Endothelial cell of umbilical vein (primary cell): ENCODE data around the gene PCNX1. TPM values are rescaled to one million over a fixed set of nuclear protein-coding genes. Genes with fewer than 3 reads are reported as not detected.

Experiments used
- BruUV-seq: library from RNA; stranded (reverse); fragments of 400-500 nt; replicated peaks from 2 replicates; lab custom pipeline; 2021; lab: Mats Ljungman, UMichigan
- CTCF ChIA-PET: fragments of 300-600, 350-600 bp; sonication (Branson Sonifier 250); formaldehyde crosslinking; loops from one replicate; lab custom pipeline; 2021; ENCODE audit warnings: antibody characterized with exemption, inconsistent platforms; lab: Charles Lee
- POLR2A ChIA-PET: fragments of 300-600, 350-600 bp; sonication (Branson Sonifier 250); formaldehyde crosslinking; loops from one replicate; lab custom pipeline; 2021; ENCODE audit warnings: antibody characterized with exemption, inconsistent platforms; lab: Charles Lee
- DNase-seq: peaks from one replicate; pipeline ENCODE4 v3.0.0-alpha.2; 2011; ENCODE audit warnings: low read depth, low spot score
- FAIRE-seq: peaks from 2 replicates; lab custom pipeline; 2011; peaks lifted over from hg19 to GRCh38; lab: Jason Lieb, UNC
- H2AFZ ChIP-seq: 2 replicates; pipeline ENCODE4 v1.6.0; 2012; ENCODE audit warnings: low read depth, low read length, control low read depth, inconsistent platforms
- H3K27ac ChIP-seq: 2 replicates; pipeline ENCODE4 v1.5.1; 2011; ENCODE audit warnings: low read depth, mild to moderate bottlenecking, control low read depth, low read length, moderate library complexity; ENCODE audit not compliant: insufficient read depth
- H3K27me3 ChIP-seq, 2 experiments: 2 replicates each; pipeline versions ENCODE4 v1.6.0 to v1.6.1; 2011; ENCODE audit warnings: low read length in 2 of 2, mixed read lengths in 1 of 2; ENCODE audit not compliant: control insufficient read depth in 2 of 2, insufficient read depth in 2 of 2
- H3K36me3 ChIP-seq, 2 experiments: 2 replicates in 1 of 2; 3 replicates in 1 of 2; pipeline ENCODE4 v1.5.1; 2011; ENCODE audit warnings: low read length in 2 of 2, mild to moderate bottlenecking in 1 of 2, moderate library complexity in 1 of 2; ENCODE audit not compliant: control insufficient read depth in 2 of 2, insufficient read depth in 2 of 2; ENCODE audit errors: extremely low read depth in 1 of 2
- H3K4me1 ChIP-seq: 3 replicates; pipeline ENCODE4 v1.5.1; 2011; ENCODE audit warnings: mild to moderate bottlenecking, low read length; ENCODE audit not compliant: control insufficient read depth, insufficient read depth; ENCODE audit errors: extremely low read depth
- H3K4me2 ChIP-seq: 2 replicates; pipeline ENCODE4 v1.6.1; 2011; ENCODE audit warnings: low read length, control low read depth, mixed read lengths; ENCODE audit not compliant: insufficient read depth
- H3K4me3 ChIP-seq, 3 experiments: fragments of 200-600 bp in 1 of 3; sonication (generic), shearing (Covaris generic) in 1 of 3; replicated peaks in 1 of 3; 2 replicates each; pipeline ENCODE4 v1.5.1; 2011 to 2016; ENCODE audit warnings: control low read depth in 3 of 3, low read length in 3 of 3, mild to moderate bottlenecking in 2 of 3, inconsistent platforms in 1 of 3, low read depth in 1 of 3, moderate library complexity in 1 of 3; ENCODE audit not compliant: insufficient read depth in 1 of 3
- H3K79me2 ChIP-seq: 2 replicates; pipeline ENCODE4 v1.6.0; 2012; ENCODE audit warnings: low read length, inconsistent platforms; ENCODE audit not compliant: control insufficient read depth, insufficient read depth
- H3K9ac ChIP-seq: replicated peaks from 2 replicates; pipeline ENCODE3; 2011; ENCODE audit warnings: low read length, control low read depth; ENCODE audit not compliant: insufficient read depth; ENCODE audit errors: extremely low read depth
- H3K9me1 ChIP-seq: replicated peaks from 3 replicates; pipeline ENCODE4 v1.6.0; 2011; ENCODE audit warnings: mild to moderate bottlenecking, low read length; ENCODE audit not compliant: control insufficient read depth, insufficient read depth; ENCODE audit errors: extremely low read depth
- H3K9me3 ChIP-seq: replicated peaks from 2 replicates; pipeline ENCODE4 v1.5.1; 2012; ENCODE audit warnings: low read length, inconsistent platforms; ENCODE audit not compliant: control insufficient read depth, insufficient read depth
- H4K20me1 ChIP-seq: replicated peaks from 2 replicates; pipeline ENCODE3; 2011; ENCODE audit warnings: mild to moderate bottlenecking, low read length; ENCODE audit not compliant: control insufficient read depth, insufficient read depth; ENCODE audit errors: extremely low read depth
- CTCF ChIP-seq, 2 donors: IDR thresholded peaks; 1 replicate in 1 of 2; 2 replicates in 1 of 2; pipeline ENCODE4 v1.5.1; 2011; ENCODE audit warnings: low read length in 2 of 2, mild to moderate bottlenecking in 2 of 2, moderate library complexity in 2 of 2, control low read depth in 1 of 2, inconsistent platforms in 1 of 2, low read depth in 1 of 2; ENCODE audit not compliant: insufficient read depth in 1 of 2; ENCODE audit errors: extremely low read depth in 1 of 2
- GATA2 ChIP-seq: IDR thresholded peaks from 2 replicates; pipeline ENCODE4 v1.7.0; 2011; ENCODE audit warnings: low read depth, mild to moderate bottlenecking, moderate library complexity, mixed read lengths, low read length; ENCODE audit not compliant: insufficient read length, insufficient read depth
- JUN ChIP-seq: IDR thresholded peaks from 2 replicates; pipeline ENCODE4 v1.6.1; 2011; ENCODE audit warnings: borderline replicate concordance, low read depth; ENCODE audit not compliant: insufficient read length, insufficient read depth
- MAX ChIP-seq: IDR thresholded peaks from 2 replicates; pipeline ENCODE4 v1.6.1; 2011; ENCODE audit not compliant: insufficient read depth, insufficient read length
- MYC ChIP-seq: IDR thresholded peaks from one replicate; pipeline ENCODE4 v1.6.1; 2011; ENCODE audit warnings: mild to moderate bottlenecking, low read depth, low read length
- POLR2A ChIP-seq: IDR thresholded peaks from 2 replicates; pipeline ENCODE4 v1.6.1; 2012; ENCODE audit warnings: low read depth, mild to moderate bottlenecking, control low read depth, low read length
- POLR2AphosphoS5 ChIP-seq: IDR thresholded peaks from 2 replicates; pipeline ENCODE4 v1.6.1; 2012; ENCODE audit warnings: low read depth, mild to moderate bottlenecking, control low read depth, low read length, moderate library complexity; ENCODE audit not compliant: insufficient read depth
- dilution Hi-C: fragments of 300-500 bp; cut with MboI; formaldehyde crosslinking; loops from one replicate; pipeline ENCODE4 v1.15.0; 2019; ENCODE audit warnings: low sequenced_read_pairs; ENCODE audit not compliant: extremely low pct_ligation_motif_present
- intact Hi-C: fragments of 100-400 bp; cut with micrococcal nuclease; formaldehyde crosslinking; loops from one replicate; pipeline ENCODE4 v1.10.0; 2022
- polyA plus RNA-seq, 4 experiments: library from polyadenylated mRNA; depleted of rRNA in 3 of 4; stranded (reverse) in 3 of 4; unstranded in 1 of 4; fragments of >200 nt; gene quantifications; 2 replicates each; pipeline versions ENCODE4 v1.2.1 to v1.2.3, GENCODE V29; 2011 to 2012; ENCODE audit warnings: missing spikeins in 1 of 4
- total RNA-seq: library from RNA; stranded (reverse); gene quantifications from 2 replicates; pipeline ENCODE4 v1.2.3, GENCODE V29; 2021

The PCNX1 gene
- total and polyA plus RNA-seq, 2 donors (not counting 3 experiments of a cell fraction or from before 2014, with no cell fraction given), result 21.4 to 40.5 TPM

- Histone ChIP-seq H4K20me1 (peaks cover 3% of the 10 kb centered on the region), H3K9me3 (no peaks in the 10 kb centered on the region), H3K36me3 (no peaks in the 10 kb centered on the region), H3K4me1 (peaks cover 10% of the 10 kb centered on the region), H3K27me3 (peaks cover 69 to 85% of the 10 kb centered on the region in 2 experiments), H3K27ac (no peak overlapping the region), H3K4me3 (no peak overlapping the region), H3K9ac (no peak overlapping the region), H3K4me2 (no peak overlapping the region), H3K79me2 (no peaks in the 10 kb centered on the region), H2AFZ (no peak overlapping the region), H3K9me1 (no peaks in the 10 kb centered on the region)
- BruUV-seq, result no TSS peak
- no peak for DNase-seq
- dilution Hi-C loops (no loop called here), intact Hi-C loops (no loop called here)
- TF ChIP-seq GATA2 (no peak), POLR2A (no peak), CTCF (IDR thresholded peaks at IDR 0.05; ENCODE audit: extremely low read depth in 1 of 2, insufficient read depth in 1 of 2, low read depth in 1 of 2, low read length in 2 of 2) (no peak), POLR2AphosphoS5 (no peak), MYC (no peak), JUN (no peak), MAX (no peak)
- ChIA-PET POLR2A (no interaction called here), CTCF (interaction anchor here (1.0 to 2.8 kb wide), 3 partner anchors 21 to 22 kb away, joined by 3 to 11 read pairs (median 4); partner anchors contain the start of gene PCNX1)
- no peak for FAIRE-seq
Measured at GRCh38 chr14:70884595-70885342, 22.5 kb upstream of the PCNX1 start.
